ENCODE measurements around the gene SP1. TPM values are rescaled to one million over a fixed set of nuclear protein-coding genes. Genes with fewer than 3 reads are reported as not detected.

SP1 gene
- total and polyA plus RNA-seq, 9 of the 15 experiments (the other 6 are each of a cell fraction or from before 2014, with no cell fraction given) = 8.0 to 65.5 (median 41.6) TPM

GRCh38 chr12:53452159-53453077, 72.4 kb downstream of the SP1 start (continued):
- TF ChIP-seq JUN (IDR thresholded peaks at IDR 0.05; ENCODE audit: borderline replicate concordance, low read depth, low read length) (no peak), JUN (CRISPR knock-in tag; IDR thresholded peaks at IDR 0.05; ENCODE audit: borderline replicate concordance) (no peak), RFX7 (CRISPR knock-in tag; IDR thresholded peaks at IDR 0.05) (no peak), XRCC3 (IDR thresholded peaks at IDR 0.05) (no peak), CSDE1 (IDR thresholded peaks at IDR 0.05) (no peak), GATAD2B (IDR thresholded peaks at IDR 0.05; ENCODE audit: borderline replicate concordance) (0 out of 2 replicates have a peak, but pooled peaks have one; percentile 9), TGIF2 (CRISPR knock-in tag; IDR thresholded peaks at IDR 0.05) (0 out of 2 replicates have a peak, but pooled peaks have one; percentile 62), HNRNPL (IDR thresholded peaks at IDR 0.05; ENCODE audit: low read depth, low read length) (no peak; the same call in 1 of the 2 replicates), CHD7 (IDR thresholded peaks at IDR 0.05; ENCODE audit: low read depth, low read length) (no peak), ZNF436 (CRISPR knock-in tag; IDR thresholded peaks at IDR 0.05) (no peak), SMAD4 (CRISPR knock-in tag; conservative IDR thresholded peaks at IDR 0.05) (peak; percentile 35; the same call in 1 of the 2 replicates)
- TF ChIP-seq, protein P1, sequence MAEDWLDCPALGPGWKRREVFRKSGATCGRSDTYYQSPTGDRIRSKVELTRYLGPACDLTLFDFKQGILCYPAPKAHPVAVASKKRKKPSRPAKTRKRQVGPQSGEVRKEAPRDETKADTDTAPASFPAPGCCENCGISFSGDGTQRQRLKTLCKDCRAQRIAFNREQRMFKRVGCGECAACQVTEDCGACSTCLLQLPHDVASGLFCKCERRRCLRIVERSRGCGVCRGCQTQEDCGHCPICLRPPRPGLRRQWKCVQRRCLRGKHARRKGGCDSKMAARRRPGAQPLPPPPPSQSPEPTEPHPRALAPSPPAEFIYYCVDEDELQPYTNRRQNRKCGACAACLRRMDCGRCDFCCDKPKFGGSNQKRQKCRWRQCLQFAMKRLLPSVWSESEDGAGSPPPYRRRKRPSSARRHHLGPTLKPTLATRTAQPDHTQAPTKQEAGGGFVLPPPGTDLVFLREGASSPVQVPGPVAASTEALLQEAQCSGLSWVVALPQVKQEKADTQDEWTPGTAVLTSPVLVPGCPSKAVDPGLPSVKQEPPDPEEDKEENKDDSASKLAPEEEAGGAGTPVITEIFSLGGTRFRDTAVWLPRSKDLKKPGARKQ (CRISPR knock-in tag; IDR thresholded peaks at IDR 0.05) = no peak
